Testis (tissue), 3 donors: ENCODE results near the gene GMDS. TPM values are rescaled to one million over a fixed set of nuclear protein-coding genes. Genes with fewer than 3 reads are reported as not detected.

ENCODE experiments used
- DNase-seq: peaks from one replicate; pipeline ENCODE4 v3.0.0-alpha.2; 2019
- H3K27ac ChIP-seq, 2 donors: fragments of 200-600 bp; sonication (generic); one replicate each; pipeline ENCODE4 v1.5.1; 2019
- H3K27me3 ChIP-seq: fragments of 200-600 bp; sonication (generic); one replicate; pipeline ENCODE4 v1.5.1; 2019
- H3K36me3 ChIP-seq: fragments of 200-600 bp; sonication (generic); one replicate; pipeline ENCODE4 v1.5.1; 2017; ENCODE audit warnings: low read depth; ENCODE audit errors: missing control alignments
- H3K4me1 ChIP-seq: fragments of 200-600 bp; sonication (generic); one replicate; pipeline ENCODE4 v1.5.1; 2019
- H3K4me3 ChIP-seq, 2 donors: fragments of 200-600 bp; sonication (generic); one replicate each; pipeline ENCODE4 v1.5.1; 2017 to 2019
- H3K9me3 ChIP-seq: fragments of 200-600 bp; sonication (generic); one replicate; pipeline ENCODE4 v1.5.1; 2017
- CTCF ChIP-seq, 3 experiments: fragments of 450-650 bp in 2 of 3; fragments of 200-600 bp in 1 of 3; sonication (generic) in 1 of 3; IDR thresholded peaks; one replicate each; pipeline ENCODE4 v1.5.1; 2016 to 2019; ENCODE audit warnings: antibody characterized with exemption in 3 of 3, mild to moderate bottlenecking in 2 of 3, moderate library complexity in 1 of 3
- POLR2A ChIP-seq: fragments of 450-650 bp; IDR thresholded peaks from one replicate; pipeline ENCODE4 v1.6.1; 2017; ENCODE audit warnings: antibody characterized with exemption, mild to moderate bottlenecking, moderate library complexity
- WGBS, 2 donors: methylation state at CpG; one replicate each; pipeline ENCODE4 v1.1.5; 2018; 5-methylcytosine and 5-hydroxymethylcytosine counted together
- intact Hi-C: fragments of 100-400 bp; cut with DNase I; formaldehyde crosslinking; loops from one replicate; pipeline ENCODE4 v1.15.1; 2023; ENCODE audit warnings: low total_unique reads
- polyA plus RNA-seq: library from polyadenylated mRNA; stranded (reverse); fragments of 350-450 nt; fragmentation: Illumina TruSeq; extraction: RNeasy Lipid Tissue Mini Kit (QIAGEN cat#74804); gene quantifications from one replicate; pipeline ENCODE4 v1.2.3, GENCODE V29; 2014; ENCODE audit warnings: low read depth, low replicate concordance; ENCODE audit not compliant: insufficient read depth
- total RNA-seq, 2 donors: library from RNA; depleted of rRNA; stranded (reverse); fragments of >200 nt; gene quantifications; one replicate each; pipeline ENCODE4 v1.2.3, GENCODE V29; 2016

GMDS gene
- total and polyA plus RNA-seq, 3 donors from 2014 or later, result 19.6 to 31.1 (median 22.2) TPM

DNA sequence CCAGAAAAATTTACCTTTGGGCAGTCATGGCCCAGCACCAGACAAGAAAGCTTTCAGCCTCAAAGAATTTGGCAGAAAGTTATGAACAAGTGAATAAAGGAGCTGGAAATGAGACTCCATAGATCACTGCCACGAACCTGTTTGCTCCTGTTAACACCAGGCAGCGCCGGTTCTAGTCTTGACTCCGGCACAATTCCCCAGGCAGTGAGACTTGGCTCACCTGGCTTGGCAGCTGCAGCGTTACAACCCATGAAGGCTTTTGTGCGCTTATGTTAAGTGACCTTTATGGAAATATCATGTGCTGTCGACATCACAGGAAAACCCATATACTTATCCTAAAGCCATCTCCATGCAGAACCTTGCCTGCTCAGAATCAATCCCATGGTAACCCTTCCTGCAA, 657.9 kb downstream of the GMDS start:
- H3K36me3 ChIP-seq, result no peaks in the 10 kb centered on the region
- intact Hi-C loops, result no loop called here
- 91 to 95% methylated on average over 7 of the region's 7 CpGs for WGBS, 2 donors
- H3K4me3 ChIP-seq, result no peak overlapping the region
- H3K4me1 ChIP-seq, result no peaks in the 10 kb centered on the region
- no peaks in the 10 kb centered on the region for H3K9me3 ChIP-seq
- no peak for DNase-seq
- H3K27me3 ChIP-seq, result no peaks in the 10 kb centered on the region
- H3K27ac ChIP-seq, result no peak overlapping the region
- no peak for TF ChIP-seq CTCF (IDR thresholded peaks at IDR 0.05)
- TF ChIP-seq POLR2A, result no peak

DNA sequence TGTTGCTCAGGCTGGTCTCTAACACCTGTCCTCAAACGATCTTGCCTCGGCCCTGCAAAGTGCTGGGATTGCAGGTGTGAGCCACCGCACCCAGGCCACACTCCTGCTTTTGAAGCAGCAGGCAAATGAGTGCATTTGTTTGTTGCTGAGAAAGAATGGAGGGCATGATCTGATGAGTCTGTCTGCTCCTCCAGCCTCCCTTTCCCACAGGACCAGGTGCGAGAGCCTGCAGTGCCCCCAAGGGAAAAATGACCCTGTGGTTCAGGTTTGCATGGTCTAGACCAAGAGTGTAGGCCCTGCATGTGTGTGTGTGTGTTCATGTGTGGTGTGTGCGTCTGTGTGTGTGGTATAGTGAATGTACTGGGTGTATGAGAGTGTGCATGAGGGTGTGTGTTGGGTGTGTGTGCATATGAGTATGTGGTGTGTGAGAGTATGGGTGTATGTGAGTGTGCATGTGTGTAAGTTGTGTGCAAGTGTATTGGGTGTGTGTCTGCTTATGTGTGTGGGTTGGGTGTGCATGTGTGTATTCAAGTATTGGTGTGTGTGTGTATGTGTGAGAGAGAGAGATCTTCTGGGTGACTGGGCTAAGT, 658.4 kb downstream of the GMDS start:
- TF ChIP-seq POLR2A (no peak), CTCF (IDR thresholded peaks at IDR 0.05) (no peak)

DNA sequence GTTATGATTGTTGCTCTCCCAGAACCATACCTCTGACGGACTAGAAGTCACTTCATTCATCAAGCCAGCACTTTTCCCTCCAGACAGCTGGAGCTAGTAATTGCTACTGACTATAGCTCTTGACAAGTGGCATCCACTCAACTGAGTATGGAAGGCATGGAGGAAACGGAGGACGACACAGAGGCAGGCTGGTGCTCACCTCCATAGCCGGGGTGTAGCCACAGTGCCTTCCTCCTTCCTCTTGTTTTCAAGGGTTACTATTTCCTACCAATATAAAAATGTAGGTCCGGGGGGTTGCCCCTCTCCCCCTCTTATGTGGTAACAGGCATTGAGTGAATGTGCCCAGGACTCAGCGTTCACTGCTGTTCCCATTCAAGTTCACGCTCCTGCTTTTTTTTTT, 659.1 kb downstream of the GMDS start:
- DNase-seq, result no peak
- no peak overlapping the region for H3K27ac ChIP-seq
- no peaks in the 10 kb centered on the region for H3K27me3 ChIP-seq
- H3K4me1 ChIP-seq, result no peaks in the 10 kb centered on the region
- no peaks in the 10 kb centered on the region for H3K9me3 ChIP-seq
- H3K4me3 ChIP-seq, result no peak overlapping the region
- WGBS, 2 donors, result 88 to 92% methylated on average over 7 of the region's 7 CpGs
- TF ChIP-seq CTCF (IDR thresholded peaks at IDR 0.05), result no peak
- TF ChIP-seq POLR2A, result no peak
- intact Hi-C loops, result no loop called here
- no peaks in the 10 kb centered on the region for H3K36me3 ChIP-seq

More for the DNA sequence above, 658.4 kb downstream of the GMDS start:
- 92 to 93% methylated on average over 5 of the region's 5 CpGs for WGBS, 2 donors
- intact Hi-C loops, result no loop called here
- no peaks in the 10 kb centered on the region for H3K9me3 ChIP-seq
- no peak for DNase-seq
- H3K27me3 ChIP-seq, result no peaks in the 10 kb centered on the region
- H3K4me3 ChIP-seq, result no peak overlapping the region
- no peak overlapping the region for H3K27ac ChIP-seq
- no peaks in the 10 kb centered on the region for H3K36me3 ChIP-seq
- H3K4me1 ChIP-seq, result no peaks in the 10 kb centered on the region

- 92 to 95% methylated on average over 12 of the region's 12 CpGs for WGBS, 2 donors
- no peak for DNase-seq
- Histone ChIP-seq H3K36me3 (no peaks in the 10 kb centered on the region), H3K4me1 (no peaks in the 10 kb centered on the region), H3K9me3 (no peaks in the 10 kb centered on the region), H3K27me3 (no peaks in the 10 kb centered on the region), H3K27ac (no peak overlapping the region), H3K4me3 (no peak overlapping the region)
- TF ChIP-seq CTCF (IDR thresholded peaks at IDR 0.05), result no peak
- no peak for TF ChIP-seq POLR2A
- intact Hi-C loops, result no loop called here
Measured at GRCh38 chr6:1585669-1586049, 659.7 kb downstream of the GMDS start.

DNA sequence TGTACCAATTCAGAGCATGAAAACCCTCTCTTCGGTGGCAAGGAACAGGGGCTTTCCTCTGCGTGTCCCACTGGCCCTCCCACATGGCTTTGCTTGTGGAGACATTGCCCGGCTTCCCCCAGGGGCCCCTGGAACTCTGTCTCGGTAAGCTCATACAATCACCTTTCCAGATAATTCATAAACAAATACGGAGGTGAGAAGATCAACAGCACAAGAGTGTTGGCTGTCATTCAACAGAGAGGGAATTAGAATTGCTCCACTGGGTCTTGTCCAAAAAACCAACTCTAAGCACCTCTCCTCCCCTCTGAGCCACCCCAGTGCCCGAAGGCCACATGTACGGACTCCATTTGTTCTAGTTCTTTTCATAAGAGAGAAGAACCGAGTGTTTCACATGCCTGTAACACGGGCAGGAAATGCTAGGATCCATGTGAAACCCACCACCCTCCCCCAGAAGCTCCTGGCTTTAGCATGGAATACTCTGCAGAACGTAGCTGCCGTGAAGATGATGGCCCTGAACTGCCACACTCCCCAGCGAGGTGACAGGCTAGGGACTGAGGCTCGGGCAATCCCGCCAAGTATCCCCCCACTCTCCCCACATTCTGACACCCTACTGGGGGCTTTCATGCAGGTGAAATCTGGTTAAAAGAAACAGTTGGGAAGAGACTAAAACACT, 660.3 kb downstream of the GMDS start:
- no peaks in the 10 kb centered on the region for H3K9me3 ChIP-seq
- H3K4me3 ChIP-seq, result no peak overlapping the region
- WGBS, 2 donors, result 91 to 93% methylated on average over 13 to 14 of the region's 14 CpGs
- no peaks in the 10 kb centered on the region for H3K36me3 ChIP-seq
- no peak for TF ChIP-seq POLR2A
- no peak for TF ChIP-seq CTCF (IDR thresholded peaks at IDR 0.05)
- intact Hi-C loops, result no loop called here
- H3K4me1 ChIP-seq, result no peaks in the 10 kb centered on the region
- DNase-seq, result no peak
- H3K27ac ChIP-seq, result no peak overlapping the region
- H3K27me3 ChIP-seq, result no peaks in the 10 kb centered on the region
